Astrocyte (in vitro differentiated cells and primary cell): ENCODE measurements around the gene RPL14. TPM values are rescaled to one million over a fixed set of nuclear protein-coding genes. Genes with fewer than 3 reads are reported as not detected.
A peak's percentile ranks its signal among the peaks of the same experiment; 100 is the strongest.

Source experiments
- DNase-seq: peaks from one replicate; pipeline ENCODE4 v3.0.0-alpha.2; 2010; ENCODE audit warnings: low read depth
- FAIRE-seq: peaks from 2 replicates; lab custom pipeline; 2011; peaks lifted over from hg19 to GRCh38; lab: Jason Lieb, UNC
- H2AFZ ChIP-seq: 2 replicates; pipeline ENCODE4 v1.6.0; 2012; ENCODE audit warnings: low read depth, low read length, inconsistent platforms
- H3K27ac ChIP-seq: 2 replicates; pipeline ENCODE4 v1.5.1; 2011; ENCODE audit warnings: low read depth, low read length, inconsistent platforms
- H3K27me3 ChIP-seq: 2 replicates; pipeline ENCODE4 v1.6.0; 2011; ENCODE audit warnings: low read length, inconsistent platforms; ENCODE audit not compliant: insufficient read depth
- H3K36me3 ChIP-seq: 2 replicates; pipeline ENCODE4 v1.5.1; 2011; ENCODE audit warnings: low read length, inconsistent platforms; ENCODE audit not compliant: insufficient read depth
- H3K4me1 ChIP-seq: 2 replicates; pipeline ENCODE4 v1.5.1; 2011; ENCODE audit warnings: low read length, inconsistent platforms; ENCODE audit not compliant: insufficient read depth
- H3K4me2 ChIP-seq: 2 replicates; pipeline ENCODE4 v1.6.0; 2012; ENCODE audit warnings: low read length, inconsistent platforms
- H3K4me3 ChIP-seq: 2 replicates; pipeline ENCODE4 v1.5.1; 2011; ENCODE audit warnings: low read depth, mild to moderate bottlenecking, low read length, inconsistent platforms; ENCODE audit not compliant: insufficient read depth
- H3K79me2 ChIP-seq: 2 replicates; pipeline ENCODE4 v1.6.0; 2012; ENCODE audit warnings: mild to moderate bottlenecking, low read length, inconsistent platforms; ENCODE audit not compliant: insufficient read depth
- H3K9ac ChIP-seq: 2 replicates; pipeline ENCODE4 v1.6.0; 2012; ENCODE audit warnings: mild to moderate bottlenecking, low read length, inconsistent platforms
- H3K9me3 ChIP-seq: 2 replicates; pipeline ENCODE4 v1.5.1; 2012; ENCODE audit warnings: low read depth, mild to moderate bottlenecking, low read length, inconsistent platforms; ENCODE audit not compliant: insufficient read depth
- H4K20me1 ChIP-seq: 2 replicates; pipeline ENCODE4 v1.6.0; 2012; ENCODE audit warnings: low read length, inconsistent platforms; ENCODE audit not compliant: insufficient read depth
- H3K27ac Mint-ChIP-seq: one replicate; pipeline ENCODE4 v1.8.0; 2021; ENCODE audit warnings: mild to moderate bottlenecking, mixed read lengths; ENCODE audit not compliant: unreplicated experiment
- H3K27me3 Mint-ChIP-seq: one replicate; pipeline ENCODE4 v1.8.0; 2021; ENCODE audit warnings: low read depth, mixed read lengths; ENCODE audit not compliant: unreplicated experiment
- H3K36me3 Mint-ChIP-seq: one replicate; pipeline ENCODE4 v1.8.0; 2021; ENCODE audit warnings: low read depth, mixed read lengths; ENCODE audit not compliant: unreplicated experiment
- H3K4me1 Mint-ChIP-seq: one replicate; pipeline ENCODE4 v1.8.0; 2021; ENCODE audit warnings: low read depth, mixed read lengths; ENCODE audit not compliant: unreplicated experiment
- H3K4me3 Mint-ChIP-seq: one replicate; pipeline ENCODE4 v1.8.0; 2021; ENCODE audit warnings: mild to moderate bottlenecking, moderate library complexity, mixed read lengths; ENCODE audit not compliant: unreplicated experiment
- H3K9me3 Mint-ChIP-seq: one replicate; pipeline ENCODE4 v1.8.0; 2021; ENCODE audit warnings: mild to moderate bottlenecking, mixed read lengths; ENCODE audit not compliant: unreplicated experiment
- EZH2 ChIP-seq: IDR thresholded peaks from 2 replicates; pipeline ENCODE4 v1.6.1; 2012; ENCODE audit warnings: mild to moderate bottlenecking, low read length, inconsistent platforms; ENCODE audit not compliant: insufficient read depth
- total RNA-seq: library from RNA; stranded (reverse); gene quantifications from 2 replicates; pipeline ENCODE4 v1.2.1, GENCODE V29; 2021
- TF ChIP-seq, protein P1 (sequence below): IDR thresholded peaks from 2 replicates; pipeline ENCODE4 v1.5.1; 2011; ENCODE audit warnings: low read depth, mild to moderate bottlenecking, inconsistent platforms, low read length, moderate library complexity; ENCODE audit not compliant: insufficient read depth

Gene RPL14
- total RNA-seq, 1 donor from 2014 or later = 1,706 TPM

DNA sequence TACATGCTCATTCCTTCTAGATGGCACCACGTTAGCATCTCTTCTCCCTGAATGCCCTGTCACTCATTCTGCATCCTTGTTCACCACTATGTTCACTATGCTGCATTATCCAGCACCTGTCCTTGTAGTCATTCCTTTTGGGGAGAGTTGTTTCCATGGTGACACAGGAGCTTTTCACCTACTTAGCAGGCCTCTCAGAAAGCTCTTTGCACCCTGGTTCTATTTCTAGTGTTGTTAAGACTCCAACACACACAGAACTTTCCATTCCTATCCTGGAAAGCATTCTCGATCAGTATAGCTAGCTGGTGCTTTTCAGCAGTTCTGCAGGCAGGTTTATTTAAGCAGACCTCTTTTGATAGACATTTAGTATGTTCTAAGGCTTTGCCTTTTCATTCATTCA, 6.7 kb upstream of the RPL14 start:
- H3K27ac Mint-ChIP-seq = no peak overlapping the region
- Histone ChIP-seq H2AFZ (no peak overlapping the region), H3K9ac (no peak overlapping the region), H3K79me2 (no peaks in the 10 kb centered on the region), H3K9me3 (no peaks in the 10 kb centered on the region), H3K27ac (no peak overlapping the region), H3K4me2 (no peak overlapping the region), H3K4me3 (no peak overlapping the region), H3K36me3 (no peaks in the 10 kb centered on the region), H3K27me3 (no peaks in the 10 kb centered on the region), H3K4me1 (peaks cover 4% of the 10 kb centered on the region), H4K20me1 (no peaks in the 10 kb centered on the region)
- no peaks in the 10 kb centered on the region for H3K36me3 Mint-ChIP-seq
- H3K9me3 Mint-ChIP-seq = no peaks in the 10 kb centered on the region
- DNase-seq (no peak), FAIRE-seq (no peak)
- H3K4me1 Mint-ChIP-seq = peaks cover 2% of the 10 kb centered on the region
- no peak overlapping the region for H3K4me3 Mint-ChIP-seq
- TF ChIP-seq, protein P1, sequence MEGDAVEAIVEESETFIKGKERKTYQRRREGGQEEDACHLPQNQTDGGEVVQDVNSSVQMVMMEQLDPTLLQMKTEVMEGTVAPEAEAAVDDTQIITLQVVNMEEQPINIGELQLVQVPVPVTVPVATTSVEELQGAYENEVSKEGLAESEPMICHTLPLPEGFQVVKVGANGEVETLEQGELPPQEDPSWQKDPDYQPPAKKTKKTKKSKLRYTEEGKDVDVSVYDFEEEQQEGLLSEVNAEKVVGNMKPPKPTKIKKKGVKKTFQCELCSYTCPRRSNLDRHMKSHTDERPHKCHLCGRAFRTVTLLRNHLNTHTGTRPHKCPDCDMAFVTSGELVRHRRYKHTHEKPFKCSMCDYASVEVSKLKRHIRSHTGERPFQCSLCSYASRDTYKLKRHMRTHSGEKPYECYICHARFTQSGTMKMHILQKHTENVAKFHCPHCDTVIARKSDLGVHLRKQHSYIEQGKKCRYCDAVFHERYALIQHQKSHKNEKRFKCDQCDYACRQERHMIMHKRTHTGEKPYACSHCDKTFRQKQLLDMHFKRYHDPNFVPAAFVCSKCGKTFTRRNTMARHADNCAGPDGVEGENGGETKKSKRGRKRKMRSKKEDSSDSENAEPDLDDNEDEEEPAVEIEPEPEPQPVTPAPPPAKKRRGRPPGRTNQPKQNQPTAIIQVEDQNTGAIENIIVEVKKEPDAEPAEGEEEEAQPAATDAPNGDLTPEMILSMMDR = no peak
- TF ChIP-seq EZH2 = no peak
- no peaks in the 10 kb centered on the region for H3K27me3 Mint-ChIP-seq

DNA sequence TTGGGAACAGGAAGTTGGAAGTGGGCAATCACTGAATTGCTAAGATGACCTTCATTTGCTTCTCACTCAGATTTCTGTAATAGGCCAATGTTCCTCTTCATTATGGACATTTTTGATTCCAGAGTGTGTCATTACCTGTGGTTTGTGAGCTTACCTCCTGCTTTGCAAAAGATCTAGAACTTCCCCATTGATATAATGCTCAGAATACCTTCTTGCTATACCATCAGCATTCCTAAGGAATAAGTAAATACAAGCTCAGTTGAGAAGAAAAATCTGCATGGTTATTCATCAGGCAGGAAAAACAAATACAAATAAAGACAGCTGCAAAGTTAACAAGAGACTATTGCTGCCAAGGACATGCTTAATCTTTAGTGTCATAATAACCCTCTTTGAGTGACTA, 5.6 kb upstream of the RPL14 start:
- Mint-ChIP-seq H3K27me3 (no peaks in the 10 kb centered on the region), H3K4me1 (peaks cover 2% of the 10 kb centered on the region)

DNA sequence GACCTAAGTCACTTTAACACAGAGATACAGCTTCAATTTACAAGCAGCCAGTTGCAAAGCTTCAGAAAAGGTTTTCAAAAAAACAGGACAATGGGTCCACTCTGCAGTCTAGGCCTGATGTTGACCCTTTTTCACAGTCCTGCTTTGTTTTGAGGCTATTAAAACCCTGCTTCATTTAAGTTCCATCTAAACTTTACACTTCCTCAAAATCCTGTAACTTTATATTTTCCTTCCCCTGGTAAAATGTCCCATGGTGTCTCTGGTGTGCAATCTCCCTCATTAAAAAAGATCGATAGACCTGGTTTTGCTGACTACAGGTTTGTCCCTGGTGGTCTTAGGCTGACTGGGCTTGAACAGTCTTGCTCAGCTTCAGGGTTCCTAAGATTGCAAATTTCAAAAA, 5.1 kb upstream of the RPL14 start:
- Mint-ChIP-seq H3K27me3 (no peaks in the 10 kb centered on the region), H3K4me1 (peaks cover 2% of the 10 kb centered on the region), H3K4me3 (peak overlapping the region; percentile 91), H3K36me3 (no peaks in the 10 kb centered on the region), H3K27ac (peak overlapping the region; percentile 93), H3K9me3 (no peaks in the 10 kb centered on the region)
- Histone ChIP-seq H3K4me3 (peak overlapping the region; percentile 91), H3K27me3 (no peaks in the 10 kb centered on the region), H4K20me1 (no peaks in the 10 kb centered on the region), H3K27ac (no peak overlapping the region), H3K4me1 (peaks cover 4% of the 10 kb centered on the region), H3K79me2 (peaks cover under 1% of the 10 kb centered on the region), H3K36me3 (no peaks in the 10 kb centered on the region), H3K9me3 (no peaks in the 10 kb centered on the region), H2AFZ (no peak overlapping the region), H3K9ac (peak overlapping the region; percentile 88), H3K4me2 (peak overlapping the region; percentile 93)
- TF ChIP-seq EZH2 = no peak
- TF ChIP-seq, protein P1 = no peak
- DNase-seq (no peak), FAIRE-seq (no peak)

More for the DNA sequence above, 5.6 kb upstream of the RPL14 start:
- FAIRE-seq (no peak), DNase-seq (no peak)
- Mint-ChIP-seq H3K4me3 (no peak overlapping the region), H3K27ac (no peak overlapping the region), H3K9me3 (no peaks in the 10 kb centered on the region), H3K36me3 (no peaks in the 10 kb centered on the region)
- Histone ChIP-seq H2AFZ (no peak overlapping the region), H3K79me2 (no peaks in the 10 kb centered on the region), H3K27me3 (no peaks in the 10 kb centered on the region), H3K9ac (no peak overlapping the region), H3K9me3 (no peaks in the 10 kb centered on the region), H3K4me1 (peaks cover 4% of the 10 kb centered on the region), H3K36me3 (no peaks in the 10 kb centered on the region), H3K4me3 (no peak overlapping the region), H3K4me2 (no peak overlapping the region), H3K27ac (no peak overlapping the region), H4K20me1 (no peaks in the 10 kb centered on the region)
- TF ChIP-seq, protein P1 = no peak
- no peak for TF ChIP-seq EZH2
